Putamen (tissue), 1 donor: ENCODE data around the gene UMOD.

Source experiments
- DNase-seq: peaks from one replicate; pipeline ENCODE4 v3.0.0-alpha.2; 2016; ENCODE audit warnings: low spot score

Gene UMOD

DNA sequence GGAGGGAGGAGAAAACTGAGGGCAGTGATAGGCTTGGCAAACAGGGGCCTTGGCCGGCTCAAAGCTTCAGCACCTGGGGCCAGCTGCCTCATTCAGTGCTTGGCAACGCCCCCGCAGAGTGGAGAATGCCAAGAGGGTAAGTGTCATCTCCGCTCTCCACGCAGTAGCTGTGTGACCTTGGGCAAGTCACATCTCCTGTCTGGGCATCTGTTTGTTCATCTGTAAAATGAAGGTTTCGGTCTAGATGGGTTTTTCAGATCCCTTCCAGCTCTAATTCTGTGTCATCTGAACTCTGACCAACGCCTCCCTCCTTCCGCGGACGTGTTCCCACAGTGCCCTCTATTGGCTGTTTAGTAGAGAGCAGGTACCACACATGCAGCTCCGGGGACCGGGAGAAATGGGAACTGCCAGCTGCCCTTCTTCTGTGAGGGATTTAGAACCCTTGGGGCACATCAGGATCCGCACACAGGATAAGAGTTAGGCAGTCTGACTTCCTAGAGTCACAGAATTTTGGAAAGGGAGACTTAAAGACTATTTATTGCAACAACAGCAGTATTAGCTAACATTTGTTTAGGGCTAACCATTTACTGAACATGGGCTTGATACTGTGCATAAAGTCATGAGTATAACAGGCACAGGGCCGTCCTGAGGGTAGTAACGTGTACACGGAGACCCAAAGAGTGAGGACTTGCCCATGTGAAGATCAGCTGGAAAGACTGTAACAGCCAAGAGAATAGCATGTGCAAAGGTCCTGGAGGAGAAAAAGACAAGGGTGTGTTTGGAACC lies 52.0 kb downstream of the UMOD start:
- DNase-seq: peak; percentile 21

- DNase-seq: no peak
Observed at GRCh38 chr16:20298452-20298851, 54.1 kb downstream of the UMOD start.

GRCh38 chr16:20291208-20292206 lies 61.0 kb downstream of the UMOD start:
- no peak for DNase-seq

DNA sequence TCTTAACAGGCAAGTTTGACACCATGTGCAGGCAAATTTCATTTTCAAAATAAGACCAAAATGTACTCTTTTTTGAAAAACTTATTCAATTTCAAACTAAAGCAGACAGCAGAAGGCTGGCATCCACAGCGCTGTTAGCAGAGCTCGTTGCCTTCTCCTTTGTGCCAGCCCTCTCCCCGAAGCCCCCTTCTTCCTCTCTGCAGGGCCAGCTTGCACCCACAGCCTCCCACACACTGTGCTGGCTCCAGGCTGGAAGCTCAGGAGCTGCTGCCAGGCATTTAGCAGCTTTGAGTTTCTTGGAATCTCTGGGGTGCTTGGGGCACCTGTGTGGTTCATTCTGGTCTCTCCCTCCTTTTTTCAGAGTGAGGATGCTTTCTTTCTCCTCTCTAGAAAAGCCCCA lies 62.9 kb downstream of the UMOD start:
- no peak for DNase-seq

- DNase-seq: no peak
Observed at GRCh38 chr16:20285993-20286499, 66.5 kb downstream of the UMOD start.
